Measurements from ENCODE around the gene ANKMY1.

DNA sequence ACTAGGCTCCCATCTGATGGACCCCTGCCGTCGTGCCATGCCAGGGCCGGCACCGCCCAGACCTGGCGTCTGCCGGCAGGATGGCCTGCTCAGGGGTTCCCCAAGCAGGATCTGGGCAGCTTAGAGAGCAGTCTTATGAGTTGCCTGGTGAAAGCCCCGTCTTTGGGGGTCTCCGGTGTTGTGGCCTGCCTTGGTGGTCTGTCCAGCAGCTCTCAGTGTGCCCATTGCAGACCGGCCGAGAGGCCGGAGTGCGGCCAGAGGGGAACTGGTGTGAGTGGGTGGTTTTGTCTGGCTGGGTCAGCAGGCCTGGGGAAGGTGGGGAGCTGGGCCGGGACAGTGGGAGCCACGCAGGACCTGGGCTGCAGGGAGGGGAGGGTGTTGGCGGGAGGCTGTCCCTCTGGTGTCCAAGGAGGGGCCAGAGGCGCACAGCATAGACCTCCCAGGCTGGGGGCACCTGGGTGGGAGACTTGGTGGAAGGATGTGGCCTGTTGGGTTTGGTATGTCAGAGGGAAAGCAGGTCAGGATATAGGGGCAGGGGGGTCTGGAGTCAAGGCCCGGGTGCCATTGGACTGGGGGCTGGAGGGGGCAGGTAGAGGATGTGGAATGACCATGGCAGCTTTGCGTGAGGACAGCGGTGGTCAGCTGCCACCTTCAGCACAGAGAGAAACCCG is 105.9 kb downstream of the ANKMY1 start:
- TF ChIP-seq, protein P1, sequence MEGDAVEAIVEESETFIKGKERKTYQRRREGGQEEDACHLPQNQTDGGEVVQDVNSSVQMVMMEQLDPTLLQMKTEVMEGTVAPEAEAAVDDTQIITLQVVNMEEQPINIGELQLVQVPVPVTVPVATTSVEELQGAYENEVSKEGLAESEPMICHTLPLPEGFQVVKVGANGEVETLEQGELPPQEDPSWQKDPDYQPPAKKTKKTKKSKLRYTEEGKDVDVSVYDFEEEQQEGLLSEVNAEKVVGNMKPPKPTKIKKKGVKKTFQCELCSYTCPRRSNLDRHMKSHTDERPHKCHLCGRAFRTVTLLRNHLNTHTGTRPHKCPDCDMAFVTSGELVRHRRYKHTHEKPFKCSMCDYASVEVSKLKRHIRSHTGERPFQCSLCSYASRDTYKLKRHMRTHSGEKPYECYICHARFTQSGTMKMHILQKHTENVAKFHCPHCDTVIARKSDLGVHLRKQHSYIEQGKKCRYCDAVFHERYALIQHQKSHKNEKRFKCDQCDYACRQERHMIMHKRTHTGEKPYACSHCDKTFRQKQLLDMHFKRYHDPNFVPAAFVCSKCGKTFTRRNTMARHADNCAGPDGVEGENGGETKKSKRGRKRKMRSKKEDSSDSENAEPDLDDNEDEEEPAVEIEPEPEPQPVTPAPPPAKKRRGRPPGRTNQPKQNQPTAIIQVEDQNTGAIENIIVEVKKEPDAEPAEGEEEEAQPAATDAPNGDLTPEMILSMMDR (IDR thresholded peaks at IDR 0.05; ENCODE audit: low read depth, low read length), result no peak
- TF ChIP-seq POLR2A (IDR thresholded peaks at IDR 0.05; ENCODE audit: extremely low read depth, insufficient read length) (no peak), MYC (IDR thresholded peaks at IDR 0.05; ENCODE audit: low read depth, low read length) (no peak)
- TF ChIP-seq, protein P2, sequence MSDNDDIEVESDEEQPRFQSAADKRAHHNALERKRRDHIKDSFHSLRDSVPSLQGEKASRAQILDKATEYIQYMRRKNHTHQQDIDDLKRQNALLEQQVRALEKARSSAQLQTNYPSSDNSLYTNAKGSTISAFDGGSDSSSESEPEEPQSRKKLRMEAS (IDR thresholded peaks at IDR 0.05; ENCODE audit: low read depth, low read length), result no peak

Measured in NB4 (cell line).